KMS-11 (cell line): Measurements from ENCODE around the gene CAGE1.
"Not testable (repeated sequence)": the region's sequence is repeated elsewhere in the genome, so short reads cannot be mapped to it uniquely, and the experiment has no call there.

Experiments
- H2AFZ ChIP-seq: fragments of 200-600 bp; sonication (generic); 2 replicates; pipeline ENCODE4 v1.6.1; 2016; ENCODE audit warnings: antibody characterized with exemption, mixed run types, low read depth
- H3K27ac ChIP-seq: fragments of 200-600 bp; sonication (generic); 2 replicates; pipeline ENCODE4 v1.6.1; 2016; ENCODE audit warnings: mild to moderate bottlenecking, mixed run types
- H3K27me3 ChIP-seq: fragments of 200-600 bp; sonication (generic); 2 replicates; pipeline ENCODE4 v1.6.1; 2017; ENCODE audit warnings: mild to moderate bottlenecking, low read depth, mixed run types, moderate library complexity; ENCODE audit not compliant: insufficient read depth
- H3K36me3 ChIP-seq: fragments of 200-600 bp; sonication (generic); 2 replicates; pipeline ENCODE4 v1.6.1; 2017; ENCODE audit warnings: mild to moderate bottlenecking, mixed run types; ENCODE audit not compliant: insufficient read depth
- H3K4me1 ChIP-seq: fragments of 200-600 bp; sonication (generic); 2 replicates; pipeline ENCODE4 v1.6.1; 2016; ENCODE audit warnings: mild to moderate bottlenecking, low read depth, mixed run types; ENCODE audit not compliant: poor library complexity, severe bottlenecking
- H3K4me2 ChIP-seq: fragments of 200-600 bp; sonication (generic); 2 replicates; pipeline ENCODE4 v1.7.0; 2016; ENCODE audit warnings: mild to moderate bottlenecking, mixed run types
- H3K4me3 ChIP-seq: fragments of 200-600 bp; sonication (generic); IDR thresholded peaks from 2 replicates; pipeline ENCODE4 v1.6.1; 2017; ENCODE audit warnings: low read depth, low read length, mixed read lengths; ENCODE audit not compliant: insufficient read depth
- H3K79me2 ChIP-seq: fragments of 200-600 bp; sonication (generic); 2 replicates; pipeline ENCODE4 v1.6.1; 2016; ENCODE audit warnings: low read depth, mixed run types; ENCODE audit not compliant: insufficient read depth
- H3K9ac ChIP-seq: fragments of 200-600 bp; sonication (generic); 2 replicates; pipeline ENCODE4 v1.6.1; 2016; ENCODE audit warnings: mild to moderate bottlenecking, mixed run types
- H4K20me1 ChIP-seq: fragments of 200-600 bp; sonication (generic); 2 replicates; pipeline ENCODE4 v1.6.1; 2016; ENCODE audit warnings: mild to moderate bottlenecking, mixed run types; ENCODE audit not compliant: insufficient read depth
- CTCF ChIP-seq: fragments of 200-600 bp; sonication (generic); conservative IDR thresholded peaks from 2 replicates; pipeline ENCODE4 v1.6.1; 2017; ENCODE audit warnings: low read depth, mild to moderate bottlenecking, antibody characterized with exemption, low read length, moderate library complexity, mixed read lengths

CAGE1 gene

DNA sequence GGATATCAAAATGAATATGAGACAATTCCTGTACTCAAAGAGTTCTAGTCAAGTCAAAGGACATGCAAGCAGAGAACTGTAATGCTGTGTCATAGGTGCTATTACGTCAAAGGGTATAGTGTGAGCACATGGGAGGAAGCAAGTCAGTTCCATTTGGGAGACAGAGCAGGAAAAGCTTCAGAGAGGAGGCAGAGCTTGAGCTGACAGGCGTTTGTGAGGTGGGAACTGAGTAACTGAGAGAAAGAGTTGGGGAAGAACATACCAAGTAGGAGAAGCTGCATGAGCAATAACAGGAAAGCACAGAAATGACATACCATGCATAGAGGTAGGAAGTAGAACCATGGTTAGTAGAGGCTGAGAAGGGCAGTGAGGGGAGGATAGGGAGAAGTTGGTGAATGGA lies 61.3 kb downstream of the CAGE1 start:
- Histone ChIP-seq H3K9ac (no peak overlapping the region), H4K20me1 (no peaks in the 10 kb centered on the region), H3K4me3 (no peak overlapping the region), H3K27ac (no peak overlapping the region), H3K27me3 (no peaks in the 10 kb centered on the region), H3K4me2 (no peak overlapping the region), H3K79me2 (no peaks in the 10 kb centered on the region), H3K4me1 (no peaks in the 10 kb centered on the region), H3K36me3 (no peaks in the 10 kb centered on the region), H2AFZ (no peak overlapping the region)
- no peak for TF ChIP-seq CTCF

GRCh38 chr6:7325750-7326149 lies 63.8 kb downstream of the CAGE1 start:
- no peak for TF ChIP-seq CTCF
- H3K9ac ChIP-seq: no peak overlapping the region

GRCh38 chr6:7324520-7324919 lies 65.0 kb downstream of the CAGE1 start:
- no peak for TF ChIP-seq CTCF
- Histone ChIP-seq H4K20me1 (no peaks in the 10 kb centered on the region), H3K4me3 (no peak overlapping the region), H3K4me2 (no peak overlapping the region), H2AFZ (no peak overlapping the region), H3K79me2 (no peaks in the 10 kb centered on the region), H3K36me3 (no peaks in the 10 kb centered on the region), H3K27me3 (no peaks in the 10 kb centered on the region), H3K4me1 (no peaks in the 10 kb centered on the region), H3K9ac (no peak overlapping the region), H3K27ac (no peak overlapping the region)

More at GRCh38 chr6:7325750-7326149, 63.8 kb downstream of the CAGE1 start:
- no peaks in the 10 kb centered on the region for H3K4me1 ChIP-seq
- no peak overlapping the region for H2AFZ ChIP-seq
- no peak overlapping the region for H3K4me2 ChIP-seq
- H4K20me1 ChIP-seq: no peaks in the 10 kb centered on the region
- H3K36me3 ChIP-seq: no peaks in the 10 kb centered on the region
- no peak overlapping the region for H3K27ac ChIP-seq
- no peaks in the 10 kb centered on the region for H3K79me2 ChIP-seq
- H3K4me3 ChIP-seq: no peak overlapping the region
- no peaks in the 10 kb centered on the region for H3K27me3 ChIP-seq

- no peak overlapping the region for H3K27ac ChIP-seq
- no peaks in the 10 kb centered on the region for H3K27me3 ChIP-seq
- H3K79me2 ChIP-seq: no peaks in the 10 kb centered on the region
- no peak overlapping the region for H2AFZ ChIP-seq
- H3K4me1 ChIP-seq: no peaks in the 10 kb centered on the region
- H3K9ac ChIP-seq: no peak overlapping the region
- H3K36me3 ChIP-seq: no peaks in the 10 kb centered on the region
- no peak for TF ChIP-seq CTCF
- no peak overlapping the region for H3K4me3 ChIP-seq
- H4K20me1 ChIP-seq: no peaks in the 10 kb centered on the region
- H3K4me2 ChIP-seq: no peak overlapping the region
Measured at GRCh38 chr6:7323074-7323473, 66.5 kb downstream of the CAGE1 start.

- H3K27me3 ChIP-seq, H3K79me2 ChIP-seq, H2AFZ ChIP-seq, H3K36me3 ChIP-seq, H3K4me2 ChIP-seq, H3K27ac ChIP-seq, H4K20me1 ChIP-seq, H3K9ac ChIP-seq, H3K4me3 ChIP-seq, H3K4me1 ChIP-seq: not testable (repeated sequence)
Measured at GRCh38 chr6:7321866-7322265, 67.7 kb downstream of the CAGE1 start.

- H2AFZ ChIP-seq, H3K4me3 ChIP-seq, H3K79me2 ChIP-seq, H3K4me1 ChIP-seq, H3K27me3 ChIP-seq, H4K20me1 ChIP-seq, H3K36me3 ChIP-seq, H3K9ac ChIP-seq, H3K27ac ChIP-seq, H3K4me2 ChIP-seq: not testable (repeated sequence)
Measured at GRCh38 chr6:7319406-7319805, 70.1 kb downstream of the CAGE1 start.
